Neural progenitor cell (in vitro differentiated cells): ENCODE results near the gene SSC4D.

ENCODE experiments used
- CTCF ChIP-seq: fragments of 200-600 bp; sonication (generic); IDR thresholded peaks from 2 replicates; pipeline ENCODE4 v1.5.1; 2017; ENCODE audit warnings: antibody characterized with exemption, mild to moderate bottlenecking
- EZH2 ChIP-seq: fragments of 200-600 bp; sonication (generic); IDR thresholded peaks from 2 replicates; pipeline ENCODE4 v1.6.1; 2017; ENCODE audit warnings: antibody characterized with exemption, mild to moderate bottlenecking, moderate library complexity

- no peak for TF ChIP-seq CTCF
- no peak for TF ChIP-seq EZH2
Observed at GRCh38 chr7:76351372-76351771, 58.1 kb downstream of the SSC4D start.
